ENCODE measurements around the gene C3orf20.

GRCh38 chr3:14691239-14691638 lies 16.3 kb downstream of the C3orf20 start:
- no peak for TF ChIP-seq CTCF (IDR thresholded peaks at IDR 0.05)
- no peak for TF ChIP-seq EP300 (IDR thresholded peaks at IDR 0.05)

Measured in tibial nerve (tissue), 4 donors.